Central memory CD4-positive, alpha-beta T cell (primary cell): ENCODE data around the gene PIGR.

Experiments used
- DNase-seq: peaks from one replicate; pipeline ENCODE4 v3.0.0; 2022

Gene PIGR

DNA sequence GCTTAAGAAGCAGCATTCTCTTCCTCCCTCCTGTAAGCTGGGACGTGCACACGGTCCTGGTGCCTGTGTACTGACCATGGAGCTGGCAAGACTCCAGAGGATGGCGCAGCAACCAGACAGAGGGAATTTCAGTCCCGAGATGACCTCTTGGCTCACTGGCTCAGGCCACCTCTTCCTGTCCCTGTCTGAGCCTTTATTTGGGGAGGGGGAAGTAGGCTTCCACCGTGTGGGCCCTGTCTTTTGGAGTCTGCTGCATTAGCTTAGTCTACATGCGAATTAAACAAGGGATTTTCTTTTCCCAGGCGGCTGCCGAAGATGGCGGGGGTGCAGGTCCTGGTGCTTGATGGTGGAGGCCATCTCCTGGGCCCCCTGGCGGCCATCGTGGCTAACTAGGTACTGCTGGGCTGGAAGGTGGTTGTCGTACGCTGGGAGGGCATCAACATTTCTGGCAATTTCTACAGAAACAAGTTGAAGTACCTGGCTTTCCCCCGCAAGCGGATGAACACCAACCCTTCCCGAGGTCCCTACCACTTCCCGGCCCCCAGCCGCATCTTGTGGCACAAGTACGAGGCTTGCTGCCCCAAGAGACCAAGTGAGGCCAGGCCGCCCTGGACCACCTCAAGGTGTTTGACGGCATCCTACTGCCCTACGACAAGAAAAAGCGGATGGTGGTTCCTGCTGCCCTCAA is 38.8 kb downstream of the PIGR start:
- DNase-seq, result no peak

DNA sequence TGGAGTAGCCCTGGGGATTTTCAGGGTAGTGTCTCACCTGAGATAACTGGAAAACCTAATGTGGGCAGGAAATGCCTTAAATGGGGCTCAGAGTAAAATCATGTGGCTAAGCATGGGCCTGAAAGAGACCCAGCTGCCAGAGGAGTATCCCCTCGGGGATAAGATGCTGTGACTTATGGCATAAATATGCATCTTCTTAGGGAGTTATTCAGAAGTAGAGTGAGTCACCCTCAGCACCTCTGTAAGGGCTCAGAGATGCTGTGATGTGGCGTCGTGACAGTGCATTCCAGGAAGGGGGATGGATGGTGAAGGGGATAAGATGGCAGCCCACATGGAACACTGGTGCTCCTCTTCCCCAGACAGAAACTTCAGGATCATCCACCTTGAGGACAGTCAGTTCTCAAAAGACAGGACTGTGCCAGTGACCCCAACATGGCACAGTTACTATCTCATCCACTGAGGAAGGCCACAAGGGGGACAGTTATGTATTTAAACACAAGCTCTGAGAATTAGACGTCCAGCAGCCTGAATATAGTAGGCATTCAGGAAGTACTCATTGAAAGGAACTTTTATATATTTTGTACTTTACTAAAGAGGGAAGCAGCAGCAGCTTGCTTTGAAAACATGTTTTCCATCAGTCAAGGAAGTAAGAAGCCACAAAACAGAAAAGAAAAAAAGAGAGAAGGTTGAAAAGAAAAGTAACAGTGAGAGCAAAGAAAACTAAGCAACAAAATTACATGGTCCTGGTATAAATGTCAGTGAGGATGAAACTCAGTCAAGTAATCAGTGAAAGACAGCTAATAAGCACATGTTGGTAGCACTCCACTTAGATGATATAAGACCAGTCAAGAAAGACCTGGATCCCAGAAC is 40.7 kb downstream of the PIGR start:
- no peak for DNase-seq

DNA sequence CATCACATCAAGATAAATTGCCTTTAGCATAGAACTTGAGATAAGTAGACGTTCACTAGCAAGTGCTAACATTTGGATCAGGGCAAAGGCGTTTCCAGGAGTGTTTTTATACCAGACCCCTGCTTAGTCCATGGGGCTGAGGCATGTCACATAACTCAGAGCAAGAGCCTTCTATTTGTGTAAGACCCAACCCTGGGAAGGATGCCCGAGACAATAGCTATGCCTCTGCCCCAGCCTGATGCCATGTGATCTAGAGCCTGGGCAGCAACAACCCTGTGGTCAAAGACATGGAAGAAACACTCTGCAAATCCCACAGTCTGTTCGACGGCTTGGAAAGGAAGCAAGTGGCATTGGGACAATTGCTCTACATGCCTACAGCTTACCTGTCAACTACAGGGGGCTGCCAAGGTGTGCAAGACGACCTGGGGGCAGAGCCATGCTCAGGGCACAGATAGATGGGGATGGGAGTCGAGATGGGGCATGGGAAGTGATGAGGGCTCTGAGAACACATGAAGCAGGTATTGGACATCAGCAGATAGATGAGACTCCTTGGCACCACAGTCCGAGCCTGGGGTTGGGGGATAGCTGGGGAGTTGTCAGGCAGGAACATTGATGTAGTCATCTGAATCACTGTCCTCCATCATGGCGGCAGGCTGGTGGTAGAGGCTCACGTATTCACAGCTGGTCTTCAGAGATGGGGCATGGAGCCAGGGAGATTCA is 41.7 kb downstream of the PIGR start:
- DNase-seq, result no peak

DNA sequence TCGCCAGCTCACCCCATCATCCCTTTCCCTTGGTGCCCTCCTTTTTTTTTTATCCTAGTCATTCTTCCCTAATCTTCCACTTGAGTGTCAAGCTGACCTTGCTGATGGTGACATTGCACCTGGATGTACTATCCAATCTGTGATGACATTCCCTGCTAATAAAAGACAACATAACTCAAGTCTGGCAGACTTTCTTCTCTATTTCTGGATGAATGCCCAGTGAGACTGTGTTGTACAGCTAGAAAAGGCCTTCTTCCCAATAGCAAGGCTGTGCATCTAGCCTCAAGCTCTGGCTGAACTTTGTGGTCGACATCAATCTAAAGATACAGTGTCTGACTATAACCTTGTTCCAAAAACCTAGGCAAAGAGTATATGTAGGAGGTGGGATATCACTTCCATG is 42.6 kb downstream of the PIGR start:
- DNase-seq, result no peak

DNA sequence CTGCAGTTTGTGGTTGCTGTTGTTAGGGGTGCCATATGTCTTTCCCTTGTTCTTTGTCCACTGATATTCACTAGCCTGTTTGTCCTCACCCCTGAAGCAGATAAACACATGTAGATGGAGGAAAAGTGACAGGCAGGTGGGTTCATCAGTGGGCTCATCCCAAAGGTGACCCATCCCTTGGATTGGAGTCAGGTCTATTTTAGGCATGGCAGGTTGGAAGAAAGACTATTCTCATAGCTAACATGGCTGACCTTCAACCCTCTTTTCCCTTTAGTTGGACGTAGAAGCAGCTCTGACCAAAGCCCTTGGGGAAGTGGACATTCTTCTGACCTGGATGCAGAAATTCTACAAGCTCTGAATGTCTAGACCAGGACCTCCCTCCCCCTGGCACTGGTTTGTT is 43.6 kb downstream of the PIGR start:
- DNase-seq, result no peak

DNA sequence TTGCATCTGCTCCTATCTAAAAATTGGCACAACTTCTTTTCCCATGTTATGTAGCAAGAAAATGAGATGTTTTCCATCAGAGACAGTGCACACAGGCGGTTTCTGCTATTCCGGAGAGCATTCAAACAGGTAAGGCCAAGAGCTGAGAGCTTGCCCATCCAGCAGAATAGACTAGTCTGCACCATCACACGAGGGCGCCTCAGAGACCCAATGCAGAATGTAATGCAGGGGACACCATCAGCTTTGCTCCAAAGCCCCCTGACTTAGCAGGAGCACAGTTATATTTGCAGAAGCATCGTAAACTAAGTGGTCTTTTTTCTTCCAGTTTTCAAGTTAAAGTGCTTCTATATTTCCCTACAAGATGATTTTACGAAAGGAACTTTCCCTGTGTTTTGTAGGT is 44.3 kb downstream of the PIGR start:
- DNase-seq, result no peak

DNA sequence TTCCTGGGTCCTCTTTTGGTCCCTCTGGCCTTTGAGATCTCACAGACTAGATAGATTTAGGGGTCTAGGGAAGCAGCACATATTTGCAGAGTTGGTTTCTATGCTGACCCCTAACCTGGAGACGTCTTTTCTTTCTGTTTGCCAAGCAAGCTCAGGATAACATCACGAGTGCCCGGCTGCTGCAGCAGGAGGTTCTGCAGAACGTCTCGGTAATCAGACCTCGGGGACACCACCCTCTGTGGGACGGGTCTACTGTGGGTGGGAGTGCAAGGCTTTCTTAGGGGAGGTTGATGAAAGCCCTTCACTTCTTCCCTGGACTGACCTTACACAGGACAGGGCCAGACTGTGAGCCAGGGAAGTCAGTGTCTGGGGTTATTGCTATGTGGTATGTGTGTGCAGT is 46.1 kb downstream of the PIGR start:
- DNase-seq, result no peak

DNA sequence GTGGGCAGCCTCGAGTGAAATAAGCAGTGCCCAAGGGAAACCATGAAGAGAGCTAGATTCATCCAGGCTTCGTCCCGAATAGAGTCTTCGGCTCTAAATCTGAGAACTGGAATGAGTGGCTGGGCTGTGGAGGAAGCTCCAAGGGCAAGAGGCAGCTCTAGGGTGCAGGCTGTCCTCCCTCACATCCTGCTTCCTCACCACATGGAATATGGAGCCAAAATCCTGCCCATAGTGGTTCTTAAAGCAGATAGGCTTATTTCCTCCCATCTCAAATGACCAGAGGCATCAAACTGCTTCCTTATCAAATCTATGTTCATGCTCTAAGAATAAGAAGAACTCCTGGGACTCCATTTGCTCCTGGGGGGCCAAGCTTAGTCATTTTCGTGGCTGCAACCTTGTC is 46.5 kb downstream of the PIGR start:
- DNase-seq, result no peak

DNA sequence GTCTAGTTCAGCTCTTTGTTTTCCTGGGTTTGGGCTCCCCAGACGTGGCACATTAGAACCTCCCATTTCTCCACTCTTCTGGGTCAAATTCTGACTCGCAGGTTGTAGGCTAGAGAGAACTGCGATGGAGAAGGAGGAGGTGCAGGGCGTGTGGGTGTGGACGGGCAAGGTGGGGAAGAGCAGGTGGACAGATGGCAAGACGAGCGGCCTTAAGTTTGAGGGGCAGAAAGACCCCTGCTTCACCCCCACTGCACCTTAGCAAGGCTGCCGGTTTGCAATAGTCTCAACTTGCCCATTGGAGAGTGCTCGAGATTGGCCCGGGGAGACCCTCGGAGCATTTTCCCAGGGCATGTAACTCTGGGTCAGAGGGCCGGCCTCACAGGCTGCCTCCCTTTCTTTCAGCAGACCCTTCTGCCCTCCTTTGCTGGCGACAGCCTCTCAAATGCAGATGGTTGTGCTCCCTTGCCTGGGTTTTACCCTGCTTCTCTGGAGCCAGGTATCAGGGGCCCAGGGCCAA is 47.3 kb downstream of the PIGR start:
- DNase-seq, result no peak

DNA sequence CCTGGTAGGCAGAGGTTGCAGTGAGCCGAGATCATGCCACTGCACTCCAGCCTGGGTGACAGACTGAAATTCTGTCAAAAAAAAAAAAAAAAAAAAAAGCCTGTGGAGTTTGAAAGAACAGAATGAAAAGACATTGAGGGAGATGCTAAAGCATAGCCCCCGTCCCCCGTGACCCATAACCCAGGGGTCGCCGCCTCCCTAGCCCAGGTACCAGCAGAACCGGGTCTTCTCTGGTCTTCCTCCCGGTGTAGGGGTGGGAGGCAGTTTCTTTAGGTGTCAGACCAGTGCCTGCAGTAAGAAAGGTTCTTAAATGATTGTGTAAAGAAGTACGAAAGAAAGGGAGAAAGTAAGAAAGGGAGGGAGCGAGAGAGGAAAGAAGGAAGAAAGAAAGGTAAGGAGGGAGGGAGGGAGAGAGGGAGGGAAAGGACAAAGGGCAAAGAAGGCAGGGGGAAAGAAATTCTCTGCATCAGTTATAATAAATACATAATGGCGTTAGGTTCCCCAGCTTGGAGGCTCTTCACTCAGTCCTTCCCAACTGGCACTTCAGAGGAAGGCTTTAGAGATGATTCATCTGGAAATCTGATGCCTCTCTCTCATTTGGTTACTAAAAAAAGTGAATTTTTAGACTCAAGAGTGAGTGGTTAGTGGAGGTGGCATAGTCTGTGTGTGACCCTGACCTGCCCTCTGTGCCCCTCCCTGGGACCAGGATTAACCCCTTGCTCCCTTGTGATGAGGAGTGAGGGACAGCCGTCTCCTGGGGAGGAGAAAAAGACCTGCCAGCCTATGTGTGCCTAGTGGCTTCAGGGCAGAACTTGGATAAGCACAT is 48.0 kb downstream of the PIGR start:
- no peak for DNase-seq

DNA sequence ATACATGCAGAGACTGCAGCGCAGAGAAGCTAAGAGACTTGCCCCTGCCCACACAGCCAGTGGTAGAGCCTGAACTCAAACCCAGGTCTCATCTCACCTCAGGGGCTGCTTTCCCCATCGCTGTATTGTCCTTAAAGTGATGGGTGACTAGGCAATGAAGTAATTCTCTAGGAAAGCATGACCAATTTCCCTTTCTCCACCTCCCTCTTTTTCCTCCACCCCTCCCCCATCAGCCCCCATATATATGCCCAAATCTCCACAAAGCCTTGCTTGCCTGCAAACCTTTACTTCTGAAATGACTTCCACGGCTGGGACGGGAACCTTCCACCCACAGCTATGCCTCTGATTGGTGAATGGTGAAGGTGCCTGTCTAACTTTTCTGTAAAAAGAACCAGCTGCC is 49.1 kb downstream of the PIGR start, which contains the start of gene IL24:
Gene IL24 (plus strand): TSS at position 269 of the 400 bp plus-strand sequence. CDS start 390 bp downstream, outside the sequence.
- no peak for DNase-seq

DNA sequence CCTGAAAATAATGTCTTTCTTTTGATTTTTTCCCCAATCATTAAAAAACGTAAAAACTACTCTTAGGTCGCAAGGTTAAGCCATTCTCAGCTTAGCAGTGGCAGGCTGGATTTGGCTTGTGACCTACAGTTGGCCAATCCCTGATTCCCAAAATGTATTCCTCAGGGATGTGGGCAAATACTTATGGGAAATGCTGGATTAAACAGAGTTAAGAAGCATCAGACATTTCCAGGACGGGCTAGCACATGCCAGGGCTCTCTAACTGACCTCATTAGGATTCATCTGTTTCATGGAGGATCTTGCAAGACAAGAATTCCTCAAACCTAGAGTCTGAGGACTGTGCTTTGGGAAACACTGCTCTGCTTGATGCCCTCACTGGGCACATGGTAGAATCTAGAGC is 50.0 kb downstream of the PIGR start:
- DNase-seq, result no peak

DNA sequence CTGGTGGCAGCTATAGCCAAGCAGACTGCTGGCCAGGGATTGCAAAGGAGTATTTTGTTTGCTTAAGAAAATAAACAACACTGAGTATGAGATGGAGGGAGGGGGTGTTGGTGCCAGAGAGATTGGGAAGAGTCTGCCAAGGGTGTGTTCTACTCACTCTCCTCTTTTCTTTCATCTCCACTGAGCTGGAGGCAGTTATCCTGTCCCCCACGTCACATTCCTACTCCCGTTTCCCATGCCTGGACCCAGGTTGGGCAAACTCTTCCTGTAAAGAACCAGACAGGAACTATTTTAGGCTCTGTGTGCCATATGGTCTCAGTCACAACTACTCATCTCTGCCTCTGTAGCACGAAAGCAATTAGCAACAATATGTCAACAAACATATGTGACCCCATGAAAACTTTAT is 50.4 kb downstream of the PIGR start:
- DNase-seq, result no peak

DNA sequence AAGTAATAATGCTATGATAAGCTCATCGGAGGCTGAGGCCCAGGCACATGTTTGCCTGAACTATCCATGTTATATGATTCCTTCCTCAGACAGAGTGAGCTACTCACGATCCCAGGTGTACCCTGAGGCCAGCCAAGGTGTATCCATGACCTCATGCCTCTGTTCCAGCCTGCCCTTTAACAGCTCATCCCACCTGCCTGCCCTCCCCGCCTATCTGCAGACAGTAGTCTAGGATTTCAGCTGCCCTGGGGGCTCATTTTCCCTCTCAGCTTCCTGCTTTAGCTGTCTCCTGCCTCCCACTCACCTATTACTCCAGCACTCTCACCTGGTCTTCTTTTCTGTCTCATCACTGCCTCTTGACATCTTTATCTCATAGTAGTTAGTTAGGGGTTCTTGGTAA is 50.9 kb downstream of the PIGR start:
- no peak for DNase-seq

DNA sequence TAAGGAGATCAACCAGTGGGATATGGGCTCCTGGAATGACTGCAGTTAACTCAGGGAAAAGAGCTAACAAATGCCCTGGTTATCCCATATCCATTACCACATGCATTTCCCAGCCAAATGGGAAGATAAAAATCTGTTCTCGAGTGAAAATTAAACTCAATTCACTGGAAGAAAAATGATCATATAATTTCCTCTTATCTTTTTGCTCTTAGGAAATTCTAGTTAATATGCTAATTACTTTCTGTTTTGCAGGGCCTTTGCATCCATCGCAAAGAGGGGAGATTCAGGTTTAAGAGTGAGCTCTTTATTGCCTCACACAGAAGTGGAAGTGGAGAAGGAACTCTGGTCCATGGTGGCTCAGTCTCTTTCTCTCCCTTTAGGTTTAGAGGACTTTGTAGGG is 52.9 kb downstream of the PIGR start:
- no peak for DNase-seq

DNA sequence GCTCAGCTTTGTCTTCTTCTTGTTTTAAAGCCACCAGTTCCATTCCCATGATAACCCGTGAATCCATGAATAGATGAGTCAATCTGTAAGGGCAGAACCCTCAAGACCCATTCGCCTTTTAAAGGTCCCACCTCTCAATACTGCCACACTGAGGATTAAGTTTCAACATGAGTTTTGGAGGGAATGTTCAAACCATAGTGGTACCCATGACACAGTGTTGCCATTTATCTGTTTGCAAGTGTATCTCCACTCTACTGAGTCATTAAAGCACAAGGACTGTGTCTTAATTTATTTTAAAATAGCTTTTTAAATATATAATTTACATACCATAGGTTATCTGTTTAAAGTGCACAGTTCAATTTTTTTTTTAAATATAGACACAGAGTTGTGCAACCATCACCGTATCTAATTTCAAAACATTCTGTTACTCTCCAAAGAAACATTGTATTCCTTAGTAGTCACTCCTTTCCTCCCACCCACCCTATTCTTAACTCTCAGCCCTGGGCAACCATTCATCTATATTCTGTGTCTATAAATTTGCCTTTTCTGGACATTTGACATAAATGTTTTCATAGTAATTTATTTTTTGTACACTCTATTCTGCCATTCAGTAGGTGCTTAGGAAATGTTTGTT is 53.8 kb downstream of the PIGR start:
- DNase-seq, result no peak

DNA sequence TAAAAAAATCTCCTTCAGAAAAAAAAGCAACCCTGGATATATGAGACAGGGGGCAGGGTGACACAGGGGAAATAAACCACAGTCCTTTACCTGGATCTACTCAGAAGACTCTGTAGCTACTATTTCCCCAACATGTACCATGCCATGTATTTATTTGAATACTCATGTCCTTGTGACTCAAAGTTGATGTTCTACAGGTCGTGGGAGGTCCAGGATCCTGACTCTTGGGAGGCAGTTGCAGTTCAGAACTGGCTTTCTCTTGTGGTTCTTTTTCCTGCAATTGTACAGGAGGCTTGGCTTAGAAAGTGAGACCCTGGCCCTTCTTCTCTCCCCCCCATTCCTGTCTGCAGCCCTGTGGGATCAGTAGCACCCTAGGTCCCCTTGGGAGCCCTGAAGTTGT is 54.9 kb downstream of the PIGR start:
- no peak for DNase-seq

DNA sequence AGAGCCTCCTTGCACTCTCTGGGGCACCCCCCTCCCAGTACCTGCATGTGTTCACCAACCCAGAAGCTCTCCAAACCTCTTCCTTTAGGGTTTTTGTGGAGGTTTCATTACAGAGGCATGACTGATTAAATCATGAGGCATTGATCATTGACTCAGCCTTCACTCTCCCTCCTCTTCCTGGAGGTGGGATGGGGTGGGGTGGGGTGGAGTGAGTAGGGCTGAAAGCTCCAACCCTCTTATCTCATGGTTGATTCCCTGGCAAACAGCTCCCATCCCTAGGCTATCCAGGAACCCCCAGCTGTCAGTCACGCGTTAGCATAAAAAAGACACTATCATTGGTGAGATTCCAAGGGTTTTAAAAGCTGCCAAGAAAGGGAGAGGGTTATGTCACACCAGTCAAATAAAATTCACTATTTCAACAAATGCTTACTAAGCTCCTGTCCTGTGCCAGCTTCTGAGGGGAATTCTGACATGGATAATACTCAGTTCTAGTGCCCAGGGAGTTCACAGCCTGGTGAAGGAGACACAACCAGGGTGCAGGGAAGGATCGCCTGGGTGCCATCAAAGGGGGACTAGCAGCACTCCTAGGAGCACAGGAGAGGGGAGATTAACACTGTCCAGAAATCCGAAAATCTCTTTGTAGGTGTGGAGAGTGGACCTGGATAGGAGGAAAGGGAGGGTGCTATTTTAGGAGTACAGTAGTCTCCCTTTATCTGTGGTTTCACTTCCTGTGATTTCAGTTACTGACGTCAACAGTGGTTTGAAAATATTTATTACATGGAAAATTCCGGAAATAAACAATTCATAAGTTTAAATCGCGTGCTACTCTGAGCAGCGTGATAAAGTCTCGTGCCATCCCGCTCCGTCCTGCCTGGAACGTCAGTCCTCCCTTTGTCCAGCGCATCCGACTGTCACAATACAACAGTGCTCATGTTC is 55.9 kb downstream of the PIGR start:
- peak; percentile 42 for DNase-seq

DNA sequence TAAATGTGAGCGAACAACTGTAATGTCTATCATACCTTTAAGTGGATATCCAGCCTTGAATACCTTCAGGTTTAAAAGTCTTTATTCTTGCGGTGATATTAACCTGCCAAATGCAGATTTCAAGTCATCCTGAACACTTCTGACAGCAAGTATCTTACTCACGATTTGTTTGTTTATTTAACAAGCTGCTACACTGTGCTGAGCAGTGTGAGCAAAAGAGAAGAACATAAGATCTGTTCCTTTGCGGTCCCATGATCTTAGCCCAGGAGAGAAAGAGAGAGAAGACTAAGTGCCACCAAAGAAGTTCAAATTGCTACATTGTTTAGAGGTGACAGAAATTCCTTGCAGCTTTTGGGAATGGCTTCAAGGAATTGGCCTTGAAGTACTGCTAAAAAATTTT is 58.6 kb downstream of the PIGR start:
- no peak for DNase-seq

DNA sequence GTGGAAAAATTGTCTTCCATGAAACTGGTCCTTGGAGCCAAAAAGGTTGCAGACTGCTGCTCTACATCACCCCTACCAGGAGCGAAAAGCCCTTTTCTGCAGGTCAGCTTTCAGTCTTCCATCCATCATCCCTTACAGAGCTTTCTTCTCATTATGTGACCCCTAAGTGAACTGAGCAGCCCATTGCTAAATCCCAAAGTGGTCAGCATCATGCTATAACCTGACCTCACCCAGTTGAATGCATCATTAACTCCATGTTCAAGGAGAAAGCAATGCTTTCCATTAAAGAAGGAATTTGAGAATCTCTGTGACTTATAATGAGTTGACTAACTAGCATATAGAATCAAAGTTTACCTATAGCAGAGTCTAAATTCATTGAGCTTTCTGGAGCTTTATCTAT is 59.4 kb downstream of the PIGR start:
- no peak for DNase-seq
